HG03457 (cell line): Measurements from ENCODE around the gene AGPAT2.

ENCODE experiments used
- ATAC-seq: cut with Tn5 transposase; IDR thresholded peaks from one replicate; pipeline ENCODE4 v1.9.1; 2021; ENCODE audit warnings: moderate number of reproducible peaks; ENCODE audit not compliant: unreplicated experiment

The AGPAT2 gene

DNA sequence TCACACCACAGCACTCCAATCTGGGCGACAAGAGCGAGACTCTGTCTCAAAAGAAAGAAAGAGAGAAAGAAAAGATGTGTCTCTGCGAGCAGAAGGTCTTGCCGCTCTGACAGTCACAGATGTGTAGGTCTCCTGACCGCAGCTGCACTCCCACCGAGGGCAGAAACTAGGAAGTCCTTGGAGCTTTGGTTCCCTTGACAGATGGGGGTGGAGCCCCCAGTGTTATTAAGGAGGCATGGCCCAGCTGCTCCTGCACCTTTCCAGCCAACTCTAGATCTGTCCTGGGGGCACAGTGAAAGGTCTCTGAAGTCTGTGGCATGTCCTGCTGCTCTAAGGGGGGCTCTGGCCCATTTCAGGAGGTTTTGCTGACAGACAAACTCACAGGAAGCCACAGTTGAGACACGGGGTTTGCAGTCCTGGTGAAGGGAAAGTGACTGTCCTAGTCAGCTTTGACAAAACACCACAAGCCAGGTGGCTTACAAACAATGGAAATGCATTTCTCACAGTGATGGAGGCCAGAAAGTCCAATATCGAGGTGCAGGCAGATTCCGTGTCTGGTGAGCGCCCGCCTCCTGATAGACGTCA is 16.1 kb upstream of the AGPAT2 start:
- no peak for ATAC-seq

DNA sequence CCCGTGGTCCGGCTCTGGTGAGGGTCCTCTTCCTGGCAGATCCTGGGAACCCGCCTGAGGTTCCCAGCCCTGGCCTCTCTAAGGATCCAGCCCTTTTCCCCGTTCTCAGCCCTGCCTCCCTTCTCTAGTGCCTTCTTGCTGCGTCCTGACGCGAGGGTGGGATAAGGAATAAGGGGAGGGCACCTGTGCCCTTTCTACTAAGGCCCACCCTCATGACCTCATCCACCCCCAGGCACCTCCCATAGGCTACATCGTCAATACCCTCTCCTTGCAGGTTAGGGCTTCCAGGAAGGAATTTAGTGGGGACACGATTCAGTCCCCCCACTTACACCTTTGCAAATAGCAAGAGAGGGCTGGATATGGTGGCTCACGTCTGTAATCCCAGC is 14.4 kb upstream of the AGPAT2 start:
- no peak for ATAC-seq

DNA sequence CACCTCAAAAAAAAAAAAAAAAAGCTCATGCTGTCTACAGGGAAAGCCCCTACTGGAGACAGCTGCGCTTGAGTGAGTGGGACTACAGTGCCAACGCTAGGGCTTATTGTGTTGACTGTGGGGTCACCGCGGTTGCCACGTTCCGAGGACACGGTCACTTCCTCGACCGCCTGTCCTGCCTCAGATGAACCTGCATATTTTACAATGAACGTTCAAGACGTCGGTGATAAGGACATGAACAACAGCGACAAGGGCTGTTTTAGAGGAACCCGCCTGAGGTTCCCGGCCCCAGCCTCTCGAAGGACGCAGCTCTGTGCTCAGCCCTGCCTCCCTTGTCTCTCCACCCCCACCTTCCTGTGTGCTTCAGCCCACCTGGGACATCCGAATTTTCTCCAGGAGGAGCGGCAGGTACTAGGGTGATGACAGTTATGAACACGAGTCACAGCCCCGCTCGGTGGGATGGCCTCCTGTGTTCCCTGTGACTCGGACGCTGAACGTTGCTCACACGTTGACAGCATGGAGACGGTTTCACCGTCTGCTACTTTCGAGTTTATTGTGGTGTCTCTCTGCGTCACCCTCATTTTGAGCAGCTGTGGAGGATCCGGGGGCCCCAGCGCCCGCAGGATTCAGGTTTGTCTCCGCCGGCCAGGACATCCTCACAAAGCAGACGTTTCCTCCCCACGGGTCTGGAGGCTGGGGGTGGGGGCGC is 13.9 kb upstream of the AGPAT2 start:
- no peak for ATAC-seq

- ATAC-seq, result no peak
Measured at GRCh38 chr9:136700304-136700703, 13.0 kb upstream of the AGPAT2 start.

GRCh38 chr9:136698635-136699246 is 11.5 kb upstream of the AGPAT2 start:
- no peak for ATAC-seq

DNA sequence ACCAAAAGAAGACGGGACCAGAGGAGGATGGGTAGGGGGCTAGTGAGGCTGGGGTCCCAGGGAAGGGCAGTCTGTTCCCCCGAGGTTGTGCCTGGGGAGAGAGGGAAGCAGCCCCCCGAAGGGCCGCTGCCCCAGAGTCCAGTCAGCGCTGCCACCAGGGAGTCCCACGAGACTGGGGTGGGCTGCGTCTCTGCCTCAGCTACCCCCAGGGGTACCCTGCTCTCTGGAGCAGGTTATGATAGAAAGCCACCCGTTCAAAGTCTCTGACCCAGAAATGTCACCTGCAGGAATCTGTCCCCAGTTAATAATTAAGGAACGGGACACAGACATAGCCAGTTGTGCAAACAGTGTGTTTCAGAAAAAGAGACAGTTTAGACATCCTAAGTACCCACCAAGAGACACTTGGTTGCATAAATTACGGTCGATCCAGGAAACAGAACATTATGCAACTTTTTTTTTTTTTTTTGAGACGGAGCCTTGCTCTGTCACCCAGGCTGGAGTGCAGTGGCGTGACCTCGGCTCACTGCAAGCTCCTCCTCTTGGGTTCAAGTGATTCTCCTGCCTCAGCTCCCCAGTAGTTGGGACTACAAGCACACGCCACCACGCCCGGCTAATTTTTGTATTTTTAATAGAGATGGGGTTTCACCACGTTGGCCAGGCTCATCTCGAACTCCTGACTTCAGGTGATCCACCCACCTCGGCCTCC is 10.7 kb upstream of the AGPAT2 start:
- no peak for ATAC-seq

DNA sequence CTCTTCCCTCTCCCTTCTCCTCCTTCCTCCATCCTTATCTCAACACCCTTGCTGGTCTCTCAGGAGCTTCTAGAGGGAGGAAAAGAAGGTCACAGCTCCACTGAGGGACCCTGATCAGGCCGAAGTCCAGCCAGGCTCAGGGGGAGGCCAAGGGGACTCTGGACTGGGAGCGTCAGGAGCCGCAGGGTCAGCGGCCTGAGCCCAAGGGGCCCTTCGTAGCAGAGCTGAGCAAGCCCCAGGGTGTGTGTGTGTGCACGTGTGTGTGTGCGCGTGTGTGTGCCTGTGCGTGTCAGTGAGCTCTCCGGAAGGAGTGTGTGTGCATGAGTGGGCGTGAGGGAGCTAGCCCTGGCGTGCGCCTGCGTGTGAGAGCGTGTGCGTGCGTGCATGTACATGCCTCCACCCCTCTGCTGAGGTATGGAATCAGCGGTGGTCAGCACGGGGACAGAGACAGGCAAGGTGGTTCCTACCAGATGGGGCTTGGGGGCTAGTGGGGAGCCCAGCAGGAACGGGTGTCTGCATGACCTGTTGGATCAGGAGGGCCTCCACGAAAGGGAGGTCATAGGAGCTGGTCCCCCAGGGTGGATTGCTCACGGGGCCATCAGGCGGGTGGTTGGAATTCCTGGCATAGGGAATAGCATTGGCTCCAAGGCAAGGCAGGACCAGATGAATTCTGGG is 10.0 kb upstream of the AGPAT2 start:
- ATAC-seq, result no peak

DNA sequence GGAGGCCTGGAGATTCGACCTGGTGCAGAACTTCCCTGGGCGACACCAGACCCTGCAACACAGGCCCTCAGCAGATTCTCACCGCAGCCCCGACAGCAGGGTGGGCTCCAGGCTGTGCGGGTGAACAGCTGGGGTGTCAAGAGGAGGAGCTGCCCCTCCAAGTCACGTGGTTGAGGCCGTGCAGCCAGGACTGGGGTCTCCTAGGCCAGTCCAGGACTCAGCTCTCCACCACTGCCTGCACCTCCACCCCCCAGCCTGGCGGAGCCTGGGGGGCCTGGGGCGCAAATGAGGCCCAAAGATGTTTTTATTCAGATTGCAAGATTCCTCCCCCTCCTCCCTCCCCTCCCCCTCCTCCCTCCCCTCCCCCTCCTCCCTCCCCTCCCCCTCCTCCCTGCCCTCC is 9.2 kb upstream of the AGPAT2 start:
- no peak for ATAC-seq

- no peak for ATAC-seq
Measured at GRCh38 chr9:136695955-136696354, 8.7 kb upstream of the AGPAT2 start.

GRCh38 chr9:136695435-136695895 is 8.2 kb upstream of the AGPAT2 start:
- ATAC-seq, result no peak

GRCh38 chr9:136694872-136695247 is 7.6 kb upstream of the AGPAT2 start:
- no peak for ATAC-seq

- no peak for ATAC-seq
Measured at GRCh38 chr9:136694163-136694871, 7.1 kb upstream of the AGPAT2 start.

DNA sequence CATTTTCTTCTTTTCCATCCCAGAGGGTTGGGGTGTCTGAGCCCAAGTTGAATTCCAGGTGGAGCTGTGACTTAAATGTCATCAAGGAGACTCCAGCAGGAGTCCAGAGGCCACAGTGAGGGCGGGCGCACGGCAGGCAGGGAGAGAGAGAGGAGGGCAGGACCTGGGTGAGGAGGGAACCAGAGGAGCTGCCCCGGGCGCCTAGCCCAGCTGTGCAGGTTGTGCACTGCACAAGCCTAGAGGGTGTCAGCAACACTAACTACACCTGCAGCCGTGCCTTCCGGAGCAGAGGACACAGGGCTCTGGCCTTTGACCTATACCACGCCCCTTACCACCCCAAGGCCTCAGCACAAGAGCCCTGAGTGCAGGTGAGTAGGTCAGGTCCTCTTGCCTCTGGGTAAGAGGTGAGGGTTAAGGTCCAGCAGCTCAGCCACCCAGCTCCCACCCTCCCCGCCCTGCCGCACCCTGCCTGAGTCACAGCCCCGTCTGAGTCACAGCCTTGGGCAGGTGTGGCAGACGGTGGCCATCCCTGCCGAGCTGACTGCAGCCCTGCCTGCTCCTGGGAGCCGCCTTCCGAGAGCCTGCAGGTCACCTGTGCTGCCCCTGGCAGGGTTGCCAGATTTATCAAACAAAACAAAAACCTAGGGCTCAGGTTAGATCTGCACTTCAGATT is 6.4 kb upstream of the AGPAT2 start:
- no peak for ATAC-seq

DNA sequence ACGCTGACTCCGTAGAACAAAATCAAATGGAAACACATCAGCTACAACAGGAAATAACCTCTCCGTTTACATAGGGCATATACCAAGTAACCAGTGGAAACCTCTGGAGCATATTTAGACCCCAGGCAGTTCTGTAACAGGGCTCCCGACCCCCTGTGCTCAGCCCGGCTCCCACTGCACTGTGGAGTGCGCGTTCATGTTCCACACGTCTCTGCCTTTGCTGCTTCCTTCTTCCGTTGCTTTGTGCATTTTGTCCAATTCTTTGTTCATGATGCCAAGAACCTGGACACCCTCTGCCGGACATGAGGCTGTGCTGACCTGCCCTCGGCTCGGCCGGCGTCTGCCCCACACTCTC is 5.9 kb upstream of the AGPAT2 start:
- no peak for ATAC-seq

GRCh38 chr9:136692185-136693134 is 5.2 kb upstream of the AGPAT2 start:
- no peak for ATAC-seq

GRCh38 chr9:136691316-136692184 is 4.3 kb upstream of the AGPAT2 start:
- ATAC-seq, result no peak

DNA sequence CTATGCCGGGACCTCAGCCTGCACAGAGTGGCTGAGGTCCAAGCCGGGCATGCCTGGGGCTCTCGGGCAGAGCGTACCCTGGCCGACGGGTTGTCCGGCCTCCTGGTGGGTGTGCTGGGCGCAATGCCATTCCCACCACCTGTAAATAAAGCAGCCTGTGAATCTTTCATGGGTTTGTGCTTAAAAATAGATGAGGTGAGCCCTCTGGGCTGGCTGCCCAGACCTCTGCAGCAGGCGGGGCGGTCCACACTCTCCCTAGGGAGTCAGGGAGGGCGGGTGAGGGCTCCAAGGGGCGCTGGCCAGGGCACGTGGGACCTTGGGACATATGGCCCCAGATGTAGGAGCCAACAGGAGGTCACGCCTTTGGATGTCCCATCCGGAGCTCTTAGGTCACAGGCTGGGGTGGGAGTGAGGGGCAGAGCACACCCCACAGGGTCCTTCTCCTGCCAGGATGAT is 3.6 kb upstream of the AGPAT2 start:
- no peak for ATAC-seq
